ENCODE measurements around the gene TAPBPL. TPM values are rescaled to one million over a fixed set of nuclear protein-coding genes. Genes with fewer than 3 reads are reported as not detected.
A peak's percentile ranks its signal among the peaks of the same experiment; 100 is the strongest.

TAPBPL gene
- total and polyA plus RNA-seq, 5 donors from 2014 or later: 28.0 to 72.7 (median 45.6) TPM

GRCh38 chr12:6442836-6443235, 9.0 kb upstream of the TAPBPL start:
- no peaks in the 10 kb centered on the region for H3K9me3 Mint-ChIP-seq
- Histone ChIP-seq H3K27ac (ENCODE audit: insufficient read depth, low read length, poor library complexity, severe bottlenecking) (no peak overlapping the region), H3K4me1 (ENCODE audit: control insufficient read depth, insufficient read depth, low read length, poor library complexity, severe bottlenecking) (peaks cover 31% of the 10 kb centered on the region), H3K36me3 (ENCODE audit: control insufficient read depth, insufficient read depth, low read length) (peaks cover 1% of the 10 kb centered on the region), H3K9me3 (ENCODE audit: control insufficient read depth in 2 of 2, low read length in 2 of 2) (no peaks in the 10 kb centered on the region), H3K4me3 (ENCODE audit: low read depth, low read length) (no peak overlapping the region), H3K27me3 (ENCODE audit: control insufficient read depth, insufficient read depth, low read length) (no peaks in the 10 kb centered on the region)
- peak overlapping the region; percentile 69 to 99 (median 98) for H3K27ac Mint-ChIP-seq
- peak overlapping the region; percentile 44 to 100 (median 99) for H3K4me3 Mint-ChIP-seq
- ATAC-seq (ENCODE audit: low read depth in 2 of 2) (no peak), DNase-seq (no peak)
- H3K36me3 Mint-ChIP-seq: peaks cover 27% of the 10 kb centered on the region
- H3K4me1 Mint-ChIP-seq: peaks cover 8 to 55% (median 28%) of the 10 kb centered on the region in 4 donors
- H3K27me3 Mint-ChIP-seq: no peaks in the 10 kb centered on the region

- Mint-ChIP-seq H3K27me3 (no peaks in the 10 kb centered on the region), H3K27ac (peak overlapping the region; percentile 96 to 99 (median 98)), H3K4me1 (peaks cover 8 to 61% (median 33%) of the 10 kb centered on the region in 4 donors), H3K36me3 (peaks cover 32% of the 10 kb centered on the region), H3K9me3 (no peaks in the 10 kb centered on the region), H3K4me3 (peak overlapping the region; percentile 96 to 100 (median 99))
- Histone ChIP-seq H3K9me3 (ENCODE audit: control insufficient read depth in 2 of 2, low read length in 2 of 2) (no peaks in the 10 kb centered on the region), H3K4me3 (ENCODE audit: low read depth, low read length) (peak overlapping the region; percentile 72), H3K4me1 (ENCODE audit: control insufficient read depth, insufficient read depth, low read length, poor library complexity, severe bottlenecking) (peaks cover 37% of the 10 kb centered on the region), H3K27ac (ENCODE audit: insufficient read depth, low read length, poor library complexity, severe bottlenecking) (peak overlapping the region; percentile 99), H3K27me3 (ENCODE audit: control insufficient read depth, insufficient read depth, low read length) (no peaks in the 10 kb centered on the region), H3K36me3 (ENCODE audit: control insufficient read depth, insufficient read depth, low read length) (peaks cover 4% of the 10 kb centered on the region)
- ATAC-seq (ENCODE audit: low read depth in 2 of 2) (no peak), DNase-seq (peak in 1 of 3 donors; percentile 52)
These were observed 8.4 kb upstream of the TAPBPL start for GRCh38 chr12:6443361-6443983.

DNA sequence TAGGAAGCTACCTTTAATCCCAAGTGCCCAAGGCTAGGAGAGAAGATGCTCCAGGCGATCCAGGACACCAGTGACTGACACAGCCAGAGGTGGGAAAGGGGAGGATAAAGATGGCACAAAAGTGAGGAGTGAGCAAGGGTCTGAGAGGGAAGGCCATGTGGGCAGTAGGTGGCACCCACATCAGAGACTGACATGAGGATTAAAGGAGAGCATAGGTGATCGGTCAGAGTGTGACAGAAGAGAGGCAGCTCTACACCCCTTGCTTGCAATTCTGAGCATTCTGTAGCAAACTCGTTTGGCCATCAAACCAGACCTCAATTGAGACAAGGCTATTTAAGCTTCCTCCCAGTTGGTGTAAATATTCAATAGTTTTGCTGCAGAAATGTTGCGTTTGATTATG, 7.8 kb upstream of the TAPBPL start:
- peaks cover 32% of the 10 kb centered on the region for H3K36me3 Mint-ChIP-seq
- Histone ChIP-seq H3K4me3 (ENCODE audit: low read depth, low read length) (peak overlapping the region; percentile 72), H3K9me3 (ENCODE audit: control insufficient read depth in 2 of 2, low read length in 2 of 2) (no peaks in the 10 kb centered on the region), H3K27me3 (ENCODE audit: control insufficient read depth, insufficient read depth, low read length) (no peaks in the 10 kb centered on the region), H3K4me1 (ENCODE audit: control insufficient read depth, insufficient read depth, low read length, poor library complexity, severe bottlenecking) (peaks cover 43% of the 10 kb centered on the region), H3K27ac (ENCODE audit: insufficient read depth, low read length, poor library complexity, severe bottlenecking) (peak overlapping the region; percentile 99), H3K36me3 (ENCODE audit: control insufficient read depth, insufficient read depth, low read length) (peaks cover 4% of the 10 kb centered on the region)
- H3K4me1 Mint-ChIP-seq: peaks cover 8 to 65% (median 32%) of the 10 kb centered on the region in 4 donors
- H3K9me3 Mint-ChIP-seq: no peaks in the 10 kb centered on the region
- H3K27ac Mint-ChIP-seq: peak overlapping the region; percentile 96 to 99 (median 98)
- H3K27me3 Mint-ChIP-seq: no peaks in the 10 kb centered on the region
- ATAC-seq (ENCODE audit: low read depth in 2 of 2) (no peak), DNase-seq (no peak)
- H3K4me3 Mint-ChIP-seq: peak overlapping the region; percentile 96 to 100 (median 99)

GRCh38 chr12:6444704-6445688, 6.8 kb upstream of the TAPBPL start, which contains the start of gene CD27:
CD27 (plus strand) TSS chr12:6444955; CDS start chr12:6445096, 141 bp downstream.
- peaks cover 51% of the 10 kb centered on the region for H3K4me1 ChIP-seq (ENCODE audit: control insufficient read depth, insufficient read depth, low read length, poor library complexity, severe bottlenecking)
- peaks cover 34% of the 10 kb centered on the region for H3K36me3 Mint-ChIP-seq

GRCh38 chr12:6450091-6450868, 1.6 kb upstream of the TAPBPL start:
- Mint-ChIP-seq H3K9me3 (peaks cover 0 to 1% (median 0%) of the 10 kb centered on the region in 7 donors), H3K27ac (peak overlapping the region; percentile 98 to 99 (median 98)), H3K4me3 (peak overlapping the region; percentile 95 to 99 (median 98)), H3K36me3 (peaks cover 55% of the 10 kb centered on the region), H3K27me3 (no peaks in the 10 kb centered on the region), H3K4me1 (peaks cover 5 to 81% (median 49%) of the 10 kb centered on the region in 4 donors)
- no peak for DNase-seq
- ATAC-seq (ENCODE audit: low read depth in 2 of 2): no peak
- H3K27ac ChIP-seq (ENCODE audit: insufficient read depth, low read length, poor library complexity, severe bottlenecking): peak overlapping the region; percentile 99
- H3K36me3 ChIP-seq (ENCODE audit: control insufficient read depth, insufficient read depth, low read length): peaks cover 27% of the 10 kb centered on the region
- H3K9me3 ChIP-seq (ENCODE audit: control insufficient read depth in 2 of 2, low read length in 2 of 2): no peaks in the 10 kb centered on the region
- H3K27me3 ChIP-seq (ENCODE audit: control insufficient read depth, insufficient read depth, low read length): no peaks in the 10 kb centered on the region
- H3K4me1 ChIP-seq (ENCODE audit: control insufficient read depth, insufficient read depth, low read length, poor library complexity, severe bottlenecking): peaks cover 78% of the 10 kb centered on the region
- H3K4me3 ChIP-seq (ENCODE audit: low read depth, low read length): peak overlapping the region; percentile 41

More at GRCh38 chr12:6444704-6445688, 6.8 kb upstream of the TAPBPL start, which contains the start of gene CD27:
- Histone ChIP-seq H3K9me3 (ENCODE audit: control insufficient read depth in 2 of 2, low read length in 2 of 2) (no peaks in the 10 kb centered on the region), H3K27me3 (ENCODE audit: control insufficient read depth, insufficient read depth, low read length) (no peaks in the 10 kb centered on the region), H3K36me3 (ENCODE audit: control insufficient read depth, insufficient read depth, low read length) (peaks cover 4% of the 10 kb centered on the region), H3K27ac (ENCODE audit: insufficient read depth, low read length, poor library complexity, severe bottlenecking) (peak within 1 kb of the TSS; percentile 99), H3K4me3 (ENCODE audit: low read depth, low read length) (peak within 1 kb of the TSS; percentile 94)
- ATAC-seq (ENCODE audit: low read depth in 2 of 2) (peak; percentile 80 to 84), DNase-seq (peak in 2 of 3 donors; percentile 71 to 88)
- Mint-ChIP-seq H3K4me3 (peak within 1 kb of the TSS; percentile 98 to 100 (median 99)), H3K4me1 (peaks cover 8 to 68% (median 33%) of the 10 kb centered on the region in 4 donors), H3K9me3 (no peaks in the 10 kb centered on the region), H3K27me3 (no peaks in the 10 kb centered on the region), H3K27ac (peak within 1 kb of the TSS; percentile 96 to 99 (median 98))

- Histone ChIP-seq H3K9me3 (ENCODE audit: control insufficient read depth in 2 of 2, low read length in 2 of 2) (no peaks in the 10 kb centered on the region), H3K36me3 (ENCODE audit: control insufficient read depth, insufficient read depth, low read length) (peaks cover 30% of the 10 kb centered on the region), H3K4me1 (ENCODE audit: control insufficient read depth, insufficient read depth, low read length, poor library complexity, severe bottlenecking) (peaks cover 78% of the 10 kb centered on the region), H3K27ac (ENCODE audit: insufficient read depth, low read length, poor library complexity, severe bottlenecking) (peak overlapping the region; percentile 99), H3K27me3 (ENCODE audit: control insufficient read depth, insufficient read depth, low read length) (no peaks in the 10 kb centered on the region), H3K4me3 (ENCODE audit: low read depth, low read length) (peak overlapping the region; percentile 41)
- peak overlapping the region; percentile 98 to 99 (median 98) for H3K27ac Mint-ChIP-seq
- peak overlapping the region; percentile 95 to 99 (median 98) for H3K4me3 Mint-ChIP-seq
- peaks cover 54% of the 10 kb centered on the region for H3K36me3 Mint-ChIP-seq
- no peak for DNase-seq
- H3K4me1 Mint-ChIP-seq: peaks cover 6 to 87% (median 52%) of the 10 kb centered on the region in 4 donors
- H3K9me3 Mint-ChIP-seq: peaks cover 0 to 1% (median 0%) of the 10 kb centered on the region in 7 donors
- ATAC-seq (ENCODE audit: low read depth in 2 of 2): no peak
- no peaks in the 10 kb centered on the region for H3K27me3 Mint-ChIP-seq
These were observed 934 bp upstream of the TAPBPL start for GRCh38 chr12:6450869-6451347.
